ENCODE measurements around the gene DSG2.

GRCh38 chr18:31493171-31493570 is 4.8 kb upstream of the DSG2 start:
- no peak for TF ChIP-seq CTCF (IDR thresholded peaks at IDR 0.05 in 2 of 3, conservative IDR thresholded peaks at IDR 0.05 in 1 of 3; ENCODE audit: borderline replicate concordance in 1 of 3, insufficient read depth in 1 of 3, low read depth in 2 of 3, low read length in 2 of 3)
- no peak for TF ChIP-seq POLR2A (IDR thresholded peaks at IDR 0.05; ENCODE audit: borderline replicate concordance, extremely low read depth, insufficient read depth, insufficient read length)
- no peak for TF ChIP-seq REST (IDR thresholded peaks at IDR 0.05; ENCODE audit: low read depth)
- no peak for TF ChIP-seq JUND (IDR thresholded peaks at IDR 0.05)
- no peak for TF ChIP-seq ZNF274 (IDR thresholded peaks at IDR 0.05; ENCODE audit: low read depth, low read length)

All from HCT116 (cell line).